ENCODE measurements around the gene ZNF501. TPM values are rescaled to one million over a fixed set of nuclear protein-coding genes. Genes with fewer than 3 reads are reported as not detected.

Gene ZNF501
- total RNA-seq, 1 donor from 2014 or later = 1.2 TPM

- no peak overlapping the region for H2AFZ ChIP-seq (ENCODE audit: low read depth, low read length)
- no peak overlapping the region for H3K4me3 ChIP-seq (ENCODE audit: insufficient read depth, low read depth, low read length)
- Mint-ChIP-seq H3K36me3 (ENCODE audit: low read depth, unreplicated experiment) (peaks cover 49% of the 10 kb centered on the region), H3K4me3 (ENCODE audit: unreplicated experiment) (no peak overlapping the region), H3K27ac (ENCODE audit: unreplicated experiment) (no peak overlapping the region), H3K4me1 (ENCODE audit: low read depth, unreplicated experiment) (no peaks in the 10 kb centered on the region), H3K9me3 (ENCODE audit: unreplicated experiment) (peaks cover 79% of the 10 kb centered on the region), H3K27me3 (ENCODE audit: low read depth, unreplicated experiment) (no peaks in the 10 kb centered on the region)
- no peak overlapping the region for H3K9ac ChIP-seq (ENCODE audit: low read length)
- TF ChIP-seq CTCF (IDR thresholded peaks at IDR 0.05; ENCODE audit: insufficient read depth, low read depth, low read length) = no peak
- peaks cover 67% of the 10 kb centered on the region for H3K9me3 ChIP-seq (ENCODE audit: insufficient read depth, low read depth, low read length)
- H3K79me2 ChIP-seq (ENCODE audit: insufficient read depth, low read length) = no peaks in the 10 kb centered on the region
- H3K27ac ChIP-seq (ENCODE audit: low read depth, low read length) = no peak overlapping the region
- FAIRE-seq (no peak), DNase-seq (ENCODE audit: low read depth) (no peak)
- H3K4me2 ChIP-seq (ENCODE audit: low read length) = no peak overlapping the region
- peaks cover 28% of the 10 kb centered on the region for H3K36me3 ChIP-seq (ENCODE audit: insufficient read depth, low read length)
- no peaks in the 10 kb centered on the region for H3K27me3 ChIP-seq (ENCODE audit: insufficient read depth, low read length)
- H3K4me1 ChIP-seq (ENCODE audit: insufficient read depth, low read length) = no peaks in the 10 kb centered on the region
- no peaks in the 10 kb centered on the region for H4K20me1 ChIP-seq (ENCODE audit: insufficient read depth, low read length)
Measured at GRCh38 chr3:44722103-44722401, 7.4 kb upstream of the ZNF501 start.

DNA sequence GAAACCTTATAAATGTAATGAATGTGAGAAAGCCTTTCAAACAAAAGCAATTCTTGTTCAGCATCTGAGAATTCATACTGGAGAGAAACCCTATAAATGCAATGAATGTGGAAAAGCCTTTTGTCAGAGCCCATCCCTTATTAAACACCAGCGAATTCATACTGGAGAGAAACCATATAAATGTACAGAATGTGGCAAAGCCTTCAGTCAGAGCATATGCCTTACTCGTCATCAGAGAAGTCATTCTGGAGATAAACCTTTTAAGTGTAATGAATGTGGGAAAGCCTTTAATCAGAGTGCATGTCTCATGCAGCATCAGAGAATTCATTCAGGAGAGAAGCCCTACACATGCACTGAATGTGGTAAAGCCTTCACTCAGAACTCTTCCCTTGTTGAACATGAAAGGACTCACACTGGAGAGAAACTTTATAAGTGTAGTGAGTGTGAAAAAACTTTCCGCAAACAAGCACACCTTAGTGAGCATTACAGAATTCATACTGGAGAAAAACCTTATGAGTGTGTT is 5.3 kb downstream of the ZNF501 start:
- Mint-ChIP-seq H3K9me3 (ENCODE audit: unreplicated experiment) (peaks cover 54% of the 10 kb centered on the region), H3K4me1 (ENCODE audit: low read depth, unreplicated experiment) (no peaks in the 10 kb centered on the region), H3K27me3 (ENCODE audit: low read depth, unreplicated experiment) (no peaks in the 10 kb centered on the region), H3K36me3 (ENCODE audit: low read depth, unreplicated experiment) (peaks cover 37% of the 10 kb centered on the region), H3K27ac (ENCODE audit: unreplicated experiment) (no peak overlapping the region), H3K4me3 (ENCODE audit: unreplicated experiment) (no peak overlapping the region)
- peaks cover 6% of the 10 kb centered on the region for H3K36me3 ChIP-seq (ENCODE audit: insufficient read depth, low read length)
- no peak for DNase-seq (ENCODE audit: low read depth)
- no peaks in the 10 kb centered on the region for H3K4me1 ChIP-seq (ENCODE audit: insufficient read depth, low read length)
- no peak for FAIRE-seq
- H3K4me2 ChIP-seq (ENCODE audit: low read length) = no peak overlapping the region
- H2AFZ ChIP-seq (ENCODE audit: low read depth, low read length) = no peak overlapping the region
- no peaks in the 10 kb centered on the region for H3K27me3 ChIP-seq (ENCODE audit: insufficient read depth, low read length)
- no peak overlapping the region for H3K9ac ChIP-seq (ENCODE audit: low read length)
- no peak overlapping the region for H3K4me3 ChIP-seq (ENCODE audit: insufficient read depth, low read depth, low read length)
- no peak for TF ChIP-seq EZH2 (IDR thresholded peaks at IDR 0.05; ENCODE audit: insufficient read depth, low read length)
- TF ChIP-seq CTCF (IDR thresholded peaks at IDR 0.05; ENCODE audit: insufficient read depth, low read depth, low read length) = no peak
- no peaks in the 10 kb centered on the region for H4K20me1 ChIP-seq (ENCODE audit: insufficient read depth, low read length)
- no peak overlapping the region for H3K27ac ChIP-seq (ENCODE audit: low read depth, low read length)
- H3K9me3 ChIP-seq (ENCODE audit: insufficient read depth, low read depth, low read length) = peaks cover 48% of the 10 kb centered on the region
- H3K79me2 ChIP-seq (ENCODE audit: insufficient read depth, low read length) = no peaks in the 10 kb centered on the region

- Mint-ChIP-seq H3K4me3 (ENCODE audit: unreplicated experiment) (peak overlapping the region; percentile 95), H3K9me3 (ENCODE audit: unreplicated experiment) (peaks cover 27% of the 10 kb centered on the region), H3K27ac (ENCODE audit: unreplicated experiment) (peak overlapping the region; percentile 86), H3K27me3 (ENCODE audit: low read depth, unreplicated experiment) (no peaks in the 10 kb centered on the region), H3K4me1 (ENCODE audit: low read depth, unreplicated experiment) (peaks cover 5% of the 10 kb centered on the region), H3K36me3 (ENCODE audit: low read depth, unreplicated experiment) (peaks cover 24% of the 10 kb centered on the region)
- Histone ChIP-seq H3K4me2 (ENCODE audit: low read length) (peak overlapping the region; percentile 92), H3K4me1 (ENCODE audit: insufficient read depth, low read length) (no peaks in the 10 kb centered on the region), H3K4me3 (ENCODE audit: insufficient read depth, low read depth, low read length) (peak overlapping the region; percentile 96), H4K20me1 (ENCODE audit: insufficient read depth, low read length) (no peaks in the 10 kb centered on the region), H3K27me3 (ENCODE audit: insufficient read depth, low read length) (no peaks in the 10 kb centered on the region), H3K9ac (ENCODE audit: low read length) (peak overlapping the region; percentile 84), H3K27ac (ENCODE audit: low read depth, low read length) (peak overlapping the region; percentile 73), H2AFZ (ENCODE audit: low read depth, low read length) (peak overlapping the region; percentile 98), H3K36me3 (ENCODE audit: insufficient read depth, low read length) (no peaks in the 10 kb centered on the region), H3K79me2 (ENCODE audit: insufficient read depth, low read length) (peaks cover 64% of the 10 kb centered on the region), H3K9me3 (ENCODE audit: insufficient read depth, low read depth, low read length) (peaks cover 8% of the 10 kb centered on the region)
- FAIRE-seq (no peak), DNase-seq (ENCODE audit: low read depth) (no peak)
- TF ChIP-seq CTCF (IDR thresholded peaks at IDR 0.05; ENCODE audit: insufficient read depth, low read depth, low read length) (no peak), EZH2 (IDR thresholded peaks at IDR 0.05; ENCODE audit: insufficient read depth, low read length) (no peak)
Measured at GRCh38 chr3:44761101-44761423, 31.6 kb downstream of the ZNF501 start.
